ENCODE data around the gene PDZD4.

DNA sequence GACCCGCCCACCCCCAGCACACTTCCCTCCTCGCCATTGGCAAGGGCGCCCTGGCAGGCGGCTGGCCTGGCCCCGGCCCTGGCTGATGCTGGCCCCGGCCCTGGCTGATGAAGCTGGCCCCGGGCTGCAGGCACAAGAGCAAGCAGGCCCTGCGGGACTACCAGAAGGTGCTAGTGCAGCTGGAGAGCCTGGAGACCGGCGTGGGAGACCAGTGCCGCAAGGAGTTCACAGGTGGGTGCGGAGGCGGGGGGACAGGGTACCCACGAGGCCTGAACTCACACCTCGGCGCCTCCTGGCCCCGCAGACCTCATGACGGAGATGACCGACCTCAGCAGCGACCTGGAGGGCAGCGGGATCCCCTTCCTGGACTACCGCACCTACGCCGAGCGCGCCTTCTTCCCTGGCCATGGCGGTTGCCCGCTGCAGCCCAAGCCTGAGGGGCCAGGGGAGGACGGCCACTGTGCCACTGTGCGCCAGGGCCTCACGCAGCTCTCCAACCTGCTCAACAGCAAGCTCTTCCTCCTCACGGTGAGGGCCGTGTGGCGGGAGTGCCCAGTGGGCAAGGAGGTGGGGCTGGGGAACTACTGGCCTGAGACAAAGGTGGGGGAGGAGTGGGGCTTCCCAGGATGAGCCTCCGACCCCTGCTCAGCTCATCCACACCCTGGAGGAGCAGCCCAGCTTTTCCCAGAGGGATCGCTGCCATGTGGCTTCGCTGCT lies 55.6 kb downstream of the PDZD4 start:
- no peak for TF ChIP-seq CTCF (IDR thresholded peaks at IDR 0.05; ENCODE audit: low read length)
- TF ChIP-seq EZH2phosphoT487 (IDR thresholded peaks at IDR 0.05; ENCODE audit: low read length) = no peak
- TF ChIP-seq EZH2 (optimal IDR thresholded peaks at IDR 0.05; ENCODE audit: low read depth, low read length) = no peak
